NB4 (cell line): ENCODE data around the gene SERBP1.

Experiments
- DNase-seq: peaks from one replicate; pipeline ENCODE4 v3.0.0; 2010; ENCODE audit warnings: low read depth
- H3K4me3 ChIP-seq: one replicate; pipeline ENCODE4 v1.5.1; 2011; ENCODE audit warnings: mild to moderate bottlenecking, low read depth, low read length, moderate library complexity
- CTCF ChIP-seq: IDR thresholded peaks from one replicate; pipeline ENCODE4 v1.5.1; 2012; ENCODE audit warnings: low read depth, low read length
- MAX ChIP-seq: IDR thresholded peaks from 2 replicates; pipeline ENCODE4 v1.6.1; 2011; ENCODE audit warnings: low read depth, low read length
- MYC ChIP-seq: IDR thresholded peaks from 2 replicates; pipeline ENCODE4 v1.6.1; 2011; ENCODE audit warnings: low read depth, low read length
- POLR2A ChIP-seq: IDR thresholded peaks from 2 replicates; pipeline ENCODE4 v1.6.1; 2011; ENCODE audit warnings: mild to moderate bottlenecking; ENCODE audit not compliant: insufficient read length; ENCODE audit errors: extremely low read depth

Gene SERBP1

DNA sequence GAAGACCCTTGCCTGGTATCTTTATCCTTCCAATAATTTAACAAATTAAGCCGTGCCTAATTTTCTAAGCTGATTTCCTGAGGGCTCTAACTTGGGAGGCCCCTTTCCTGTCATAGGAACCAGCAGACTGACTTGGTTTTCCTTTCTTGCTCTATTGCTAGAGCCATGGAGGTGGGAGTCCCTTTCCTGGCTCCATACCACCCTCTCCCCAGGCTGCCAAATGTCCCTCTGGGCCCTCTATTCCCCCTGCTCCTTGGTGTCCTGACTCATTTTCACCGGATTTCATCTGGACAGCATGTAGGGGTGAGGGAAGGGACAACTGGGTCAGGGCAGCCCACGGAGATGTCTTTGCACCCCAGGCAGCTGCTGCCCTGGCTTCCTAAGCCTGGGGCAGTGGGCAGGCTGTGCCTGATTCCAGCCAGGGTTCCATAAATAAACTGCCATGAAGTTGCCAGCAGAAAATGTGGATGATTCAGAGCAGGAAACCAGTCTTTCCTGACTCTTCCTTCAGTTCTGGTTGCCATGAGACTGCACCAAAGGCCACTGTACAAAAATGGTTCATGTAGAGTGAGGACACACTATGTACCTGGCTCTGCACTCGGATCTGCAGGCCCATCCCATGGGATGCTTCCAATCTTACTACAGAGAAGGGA, 38.0 kb upstream of the SERBP1 start:
- no peak for TF ChIP-seq MAX
- no peak for TF ChIP-seq MYC
- no peak overlapping the region for H3K4me3 ChIP-seq
- DNase-seq, result no peak

DNA sequence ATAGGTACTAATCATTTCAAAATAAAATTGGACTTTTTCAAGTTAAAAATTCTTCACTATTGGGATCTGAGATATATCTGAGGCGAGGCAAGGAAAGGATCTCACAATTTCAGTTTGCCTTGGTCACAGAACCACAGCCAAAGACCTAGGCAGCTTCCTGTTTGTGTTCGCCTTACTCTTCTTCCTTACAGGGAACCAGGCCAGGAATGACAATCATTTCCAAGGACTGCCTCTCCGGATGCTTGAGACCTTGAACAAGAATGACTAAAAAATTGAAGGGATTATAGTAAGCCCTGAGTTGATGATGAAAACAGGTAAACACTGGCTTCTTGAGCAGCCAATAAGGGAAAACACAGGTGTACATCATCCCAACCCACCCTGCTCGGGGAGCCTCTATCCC, 35.2 kb upstream of the SERBP1 start:
- TF ChIP-seq MYC, result no peak
- DNase-seq, result no peak
- no peak overlapping the region for H3K4me3 ChIP-seq

- DNase-seq, result no peak
- TF ChIP-seq MAX, result no peak
- TF ChIP-seq CTCF, result no peak
- TF ChIP-seq POLR2A, result no peak
- H3K4me3 ChIP-seq, result no peak overlapping the region
These were observed 34.5 kb upstream of the SERBP1 start for GRCh38 chr1:67464746-67465145.

- no peak overlapping the region for H3K4me3 ChIP-seq
- TF ChIP-seq CTCF (no peak), MYC (no peak), MAX (no peak), POLR2A (no peak)
These were observed 33.9 kb upstream of the SERBP1 start for GRCh38 chr1:67464058-67464457.

DNA sequence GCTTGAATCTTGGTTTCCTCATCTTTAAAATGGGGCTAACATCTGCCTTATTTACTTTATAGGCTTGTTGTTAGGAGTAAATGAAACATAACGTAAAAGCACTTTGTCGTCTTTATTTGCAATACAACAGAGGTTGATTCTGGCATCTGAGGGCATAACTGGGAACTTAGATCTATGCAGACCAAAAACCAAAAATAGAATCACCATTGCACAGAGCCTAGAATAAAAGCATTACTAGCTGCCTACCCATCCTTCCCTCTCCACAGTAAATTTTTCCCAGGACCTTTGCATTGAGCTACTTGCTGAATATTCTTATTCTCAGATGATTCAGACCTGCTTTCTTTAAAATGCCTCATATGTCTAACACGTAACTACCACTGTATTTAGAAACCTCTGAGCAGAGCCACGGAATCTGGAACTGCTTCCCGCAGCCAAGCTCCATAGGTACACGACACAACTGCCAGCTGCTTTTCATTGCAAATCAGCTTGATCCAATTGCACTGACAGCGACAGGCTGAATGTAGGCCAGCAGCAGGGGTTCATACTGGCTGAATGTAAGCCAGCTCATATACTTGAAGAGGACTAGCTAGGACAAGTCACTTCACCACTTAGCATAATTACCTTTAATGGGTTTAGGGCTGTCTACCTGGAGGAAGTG, 33.2 kb upstream of the SERBP1 start:
- no peak overlapping the region for H3K4me3 ChIP-seq
- TF ChIP-seq MAX (no peak), MYC (no peak), CTCF (no peak), POLR2A (no peak)
- no peak for DNase-seq

More at GRCh38 chr1:67464058-67464457, 33.9 kb upstream of the SERBP1 start:
- DNase-seq, result no peak

GRCh38 chr1:67460676-67461500, 30.7 kb upstream of the SERBP1 start:
- no peak for DNase-seq
- H3K4me3 ChIP-seq, result no peak overlapping the region
- no peak for TF ChIP-seq MYC
- TF ChIP-seq CTCF, result no peak
- TF ChIP-seq MAX, result no peak
- TF ChIP-seq POLR2A, result no peak
